HepG2 (cell line): ENCODE measurements around the gene AKAP1. TPM values are rescaled to one million over a fixed set of nuclear protein-coding genes. Genes with fewer than 3 reads are reported as not detected.

ENCODE experiments used
- GATAD2A ChIP-seq: IDR thresholded peaks from 2 replicates; pipeline ENCODE4 v1.6.1; 2016
- HDAC6 ChIP-seq: fragments of 200-600 bp; sonication (generic); IDR thresholded peaks from 2 replicates; pipeline ENCODE4 v1.7.0; 2017; ENCODE audit warnings: mild to moderate bottlenecking, antibody characterized with exemption, low read length, low read depth
- HNRNPL ChIP-seq: fragments of 200-400 bp; formaldehyde crosslinking; IDR thresholded peaks from 2 replicates; pipeline ENCODE4 v1.6.1; 2017; ENCODE audit warnings: mild to moderate bottlenecking, low read depth, low read length
- RARG ChIP-seq: sonication (generic); formaldehyde crosslinking; IDR thresholded peaks from 2 replicates; pipeline ENCODE4 v1.4.0; 2020; ENCODE audit warnings: low read depth, mild to moderate bottlenecking, missing genetic modification reagents
- TGIF2 ChIP-seq: IDR thresholded peaks from 2 replicates; pipeline ENCODE4 v1.6.1; 2016; ENCODE audit warnings: control low read depth, missing compliant biosample characterization
- THAP11 ChIP-seq: IDR thresholded peaks from 2 replicates; pipeline ENCODE4 v1.6.1; 2016; ENCODE audit warnings: missing biosample characterization, missing genetic modification reagents
- ZBTB1 ChIP-seq: sonication (generic); formaldehyde crosslinking; IDR thresholded peaks from 2 replicates; pipeline ENCODE4 v1.4.0; 2020; ENCODE audit warnings: missing genetic modification reagents, borderline replicate concordance
- ZC3H4 ChIP-seq: sonication (generic); formaldehyde crosslinking; IDR thresholded peaks from 2 replicates; pipeline ENCODE4 v1.4.0; 2020; ENCODE audit warnings: missing genetic modification reagents, borderline replicate concordance
- ZSCAN9 ChIP-seq: IDR thresholded peaks from 2 replicates; pipeline ENCODE4 v1.6.1; 2016; ENCODE audit warnings: borderline replicate concordance
- polyA plus RNA-seq, 8 experiments: library from polyadenylated mRNA; depleted of rRNA in 3 of 8; stranded (reverse) in 7 of 8; unstranded in 1 of 8; fragments of >200 nt; fragmentation: Illumina TruSeq in 4 of 8; extraction: Trizol in 4 of 8; gene quantifications; 2 replicates each; pipeline versions ENCODE4 v1.2.1 to v1.2.3, GENCODE V29; 2011 to 2016; ENCODE audit warnings: low read depth in 4 of 8, missing spikeins in 1 of 8, mixed read lengths in 1 of 8; ENCODE audit not compliant: insufficient read depth in 1 of 8
- total RNA-seq, 5 experiments: library from RNA; depleted of rRNA; stranded (reverse); fragments of >200 nt; fragmentation: Illumina TruSeq; extraction: Trizol; gene quantifications; 2 replicates each; pipeline ENCODE4 v1.2.3, GENCODE V29; 2016; ENCODE audit warnings: low read depth in 1 of 5
- TF ChIP-seq, protein P1 (sequence below): sonication (generic); formaldehyde crosslinking; IDR thresholded peaks from 2 replicates; pipeline ENCODE4 v1.5.1; 2020; ENCODE audit warnings: missing genetic modification reagents, mild to moderate bottlenecking, borderline replicate concordance
- TF ChIP-seq, protein P2 (sequence below): sonication (generic); formaldehyde crosslinking; conservative IDR thresholded peaks from 2 replicates; pipeline ENCODE4 v1.4.0; 2020; ENCODE audit warnings: missing genetic modification reagents
- TF ChIP-seq, protein P3 (sequence below): sonication (generic); formaldehyde crosslinking; IDR thresholded peaks from 2 replicates; pipeline ENCODE4 v1.8.0; 2022; ENCODE audit warnings: low read depth, missing genetic modification reagents
- TF ChIP-seq, protein P4 (sequence below): sonication (generic); formaldehyde crosslinking; IDR thresholded peaks from 2 replicates; pipeline ENCODE4 v1.5.0; 2020; ENCODE audit warnings: mild to moderate bottlenecking, missing genetic modification reagents, borderline replicate concordance

AKAP1 gene
- total and polyA plus RNA-seq, 2 of the 13 experiments (the other 11 are each of a cell fraction or from before 2014, with no cell fraction given), result 101 to 131 TPM

DNA sequence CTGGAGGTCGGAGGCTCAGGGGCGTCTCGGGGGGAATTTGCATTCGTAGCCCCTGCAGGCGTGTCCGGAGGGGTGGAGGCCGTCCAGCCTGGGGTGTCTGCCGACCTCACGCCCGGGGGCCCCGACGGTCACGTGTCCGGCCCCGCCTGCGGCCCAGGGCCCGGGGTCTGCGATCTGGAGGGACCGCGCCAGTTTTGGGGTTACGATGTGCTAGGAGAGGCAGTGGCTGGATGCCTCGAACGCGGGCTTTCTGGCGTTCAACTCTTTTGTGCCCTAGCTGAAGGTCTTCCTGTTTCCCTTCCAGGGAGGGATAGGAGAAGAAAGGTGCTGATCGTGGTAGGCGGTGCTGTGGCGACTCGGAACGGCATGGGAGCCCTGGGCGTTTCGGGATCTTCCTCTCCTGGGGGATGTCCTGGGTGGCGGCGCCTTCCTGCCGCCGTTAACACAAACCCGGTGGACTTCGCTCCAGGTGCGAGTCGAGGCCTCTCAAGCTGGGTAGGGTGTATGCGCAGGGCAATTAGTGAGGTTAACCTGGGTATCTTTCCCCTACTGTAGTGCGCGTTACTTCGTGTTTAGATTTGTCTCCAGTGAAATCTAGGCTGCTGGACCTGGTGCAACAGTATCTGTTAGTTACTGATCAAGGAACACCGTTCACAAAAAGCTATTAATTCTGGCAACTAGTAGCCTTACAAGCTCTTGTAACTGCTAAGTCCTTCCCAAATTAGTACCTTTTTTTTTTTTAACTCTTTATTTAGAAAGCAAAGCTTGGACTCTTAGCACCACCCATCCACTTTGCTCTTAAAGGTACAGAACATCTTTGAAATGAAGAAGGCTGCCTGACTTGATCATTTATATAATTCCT, 1.3 kb downstream of the AKAP1 start (continued):
- TF ChIP-seq, protein P1, sequence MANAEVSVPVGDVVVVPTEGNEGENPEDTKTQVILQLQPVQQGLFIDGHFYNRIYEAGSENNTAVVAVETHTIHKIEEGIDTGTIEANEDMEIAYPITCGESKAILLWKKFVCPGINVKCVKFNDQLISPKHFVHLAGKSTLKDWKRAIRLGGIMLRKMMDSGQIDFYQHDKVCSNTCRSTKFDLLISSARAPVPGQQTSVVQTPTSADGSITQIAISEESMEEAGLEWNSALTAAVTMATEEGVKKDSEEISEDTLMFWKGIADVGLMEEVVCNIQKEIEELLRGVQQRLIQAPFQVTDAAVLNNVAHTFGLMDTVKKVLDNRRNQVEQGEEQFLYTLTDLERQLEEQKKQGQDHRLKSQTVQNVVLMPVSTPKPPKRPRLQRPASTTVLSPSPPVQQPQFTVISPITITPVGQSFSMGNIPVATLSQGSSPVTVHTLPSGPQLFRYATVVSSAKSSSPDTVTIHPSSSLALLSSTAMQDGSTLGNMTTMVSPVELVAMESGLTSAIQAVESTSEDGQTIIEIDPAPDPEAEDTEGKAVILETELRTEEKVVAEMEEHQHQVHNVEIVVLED (CRISPR knock-in tag), result no peak
- TF ChIP-seq THAP11 (0 out of 2 replicates have a peak, but pooled peaks have one; percentile 26), HDAC6 (no peak), TGIF2 (CRISPR knock-in tag) (peak; percentile 47; the same call in 1 of the 2 replicates), ZC3H4 (CRISPR knock-in tag) (no peak), ZBTB1 (CRISPR knock-in tag) (0 out of 2 replicates have a peak, but pooled peaks have one; percentile 10), ZSCAN9 (CRISPR knock-in tag) (0 out of 2 replicates have a peak, but pooled peaks have one; percentile 14), HNRNPL (peak; percentile 66), RARG (CRISPR knock-in tag) (no peak), GATAD2A (CRISPR knock-in tag) (peak; percentile 59; the same call in 1 of the 2 replicates)
- TF ChIP-seq, protein P2, sequence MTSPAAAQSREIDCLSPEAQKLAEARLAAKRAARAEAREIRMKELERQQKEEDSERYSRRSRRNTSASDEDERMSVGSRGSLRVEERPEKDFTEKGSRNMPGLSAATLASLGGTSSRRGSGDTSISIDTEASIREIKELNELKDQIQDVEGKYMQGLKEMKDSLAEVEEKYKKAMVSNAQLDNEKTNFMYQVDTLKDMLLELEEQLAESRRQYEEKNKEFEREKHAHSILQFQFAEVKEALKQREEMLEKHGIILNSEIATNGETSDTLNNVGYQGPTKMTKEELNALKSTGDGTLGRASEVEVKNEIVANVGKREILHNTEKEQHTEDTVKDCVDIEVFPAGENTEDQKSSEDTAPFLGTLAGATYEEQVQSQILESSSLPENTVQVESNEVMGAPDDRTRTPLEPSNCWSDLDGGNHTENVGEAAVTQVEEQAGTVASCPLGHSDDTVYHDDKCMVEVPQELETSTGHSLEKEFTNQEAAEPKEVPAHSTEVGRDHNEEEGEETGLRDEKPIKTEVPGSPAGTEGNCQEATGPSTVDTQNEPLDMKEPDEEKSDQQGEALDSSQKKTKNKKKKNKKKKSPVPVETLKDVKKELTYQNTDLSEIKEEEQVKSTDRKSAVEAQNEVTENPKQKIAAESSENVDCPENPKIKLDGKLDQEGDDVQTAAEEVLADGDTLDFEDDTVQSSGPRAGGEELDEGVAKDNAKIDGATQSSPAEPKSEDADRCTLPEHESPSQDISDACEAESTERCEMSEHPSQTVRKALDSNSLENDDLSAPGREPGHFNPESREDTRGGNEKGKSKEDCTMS (CRISPR knock-in tag), result 0 out of 2 replicates have a peak, but pooled peaks have one; percentile 26
- TF ChIP-seq, protein P3, sequence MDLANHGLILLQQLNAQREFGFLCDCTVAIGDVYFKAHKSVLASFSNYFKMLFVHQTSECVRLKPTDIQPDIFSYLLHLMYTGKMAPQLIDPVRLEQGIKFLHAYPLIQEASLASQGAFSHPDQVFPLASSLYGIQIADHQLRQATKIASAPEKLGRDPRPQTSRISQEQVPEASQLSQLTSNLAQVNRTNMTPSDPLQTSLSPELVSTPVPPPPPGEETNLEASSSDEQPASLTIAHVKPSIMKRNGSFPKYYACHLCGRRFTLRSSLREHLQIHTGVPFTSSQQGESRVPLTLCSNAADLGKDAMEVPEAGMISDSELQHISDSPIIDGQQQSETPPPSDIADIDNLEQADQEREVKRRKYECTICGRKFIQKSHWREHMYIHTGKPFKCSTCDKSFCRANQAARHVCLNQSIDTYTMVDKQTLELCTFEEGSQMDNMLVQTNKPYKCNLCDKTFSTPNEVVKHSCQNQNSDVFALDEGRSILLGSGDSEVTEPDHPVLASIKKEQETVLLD (CRISPR knock-in tag), result 0 out of 2 replicates have a peak, but pooled peaks have one; percentile 65
- TF ChIP-seq, protein P4, sequence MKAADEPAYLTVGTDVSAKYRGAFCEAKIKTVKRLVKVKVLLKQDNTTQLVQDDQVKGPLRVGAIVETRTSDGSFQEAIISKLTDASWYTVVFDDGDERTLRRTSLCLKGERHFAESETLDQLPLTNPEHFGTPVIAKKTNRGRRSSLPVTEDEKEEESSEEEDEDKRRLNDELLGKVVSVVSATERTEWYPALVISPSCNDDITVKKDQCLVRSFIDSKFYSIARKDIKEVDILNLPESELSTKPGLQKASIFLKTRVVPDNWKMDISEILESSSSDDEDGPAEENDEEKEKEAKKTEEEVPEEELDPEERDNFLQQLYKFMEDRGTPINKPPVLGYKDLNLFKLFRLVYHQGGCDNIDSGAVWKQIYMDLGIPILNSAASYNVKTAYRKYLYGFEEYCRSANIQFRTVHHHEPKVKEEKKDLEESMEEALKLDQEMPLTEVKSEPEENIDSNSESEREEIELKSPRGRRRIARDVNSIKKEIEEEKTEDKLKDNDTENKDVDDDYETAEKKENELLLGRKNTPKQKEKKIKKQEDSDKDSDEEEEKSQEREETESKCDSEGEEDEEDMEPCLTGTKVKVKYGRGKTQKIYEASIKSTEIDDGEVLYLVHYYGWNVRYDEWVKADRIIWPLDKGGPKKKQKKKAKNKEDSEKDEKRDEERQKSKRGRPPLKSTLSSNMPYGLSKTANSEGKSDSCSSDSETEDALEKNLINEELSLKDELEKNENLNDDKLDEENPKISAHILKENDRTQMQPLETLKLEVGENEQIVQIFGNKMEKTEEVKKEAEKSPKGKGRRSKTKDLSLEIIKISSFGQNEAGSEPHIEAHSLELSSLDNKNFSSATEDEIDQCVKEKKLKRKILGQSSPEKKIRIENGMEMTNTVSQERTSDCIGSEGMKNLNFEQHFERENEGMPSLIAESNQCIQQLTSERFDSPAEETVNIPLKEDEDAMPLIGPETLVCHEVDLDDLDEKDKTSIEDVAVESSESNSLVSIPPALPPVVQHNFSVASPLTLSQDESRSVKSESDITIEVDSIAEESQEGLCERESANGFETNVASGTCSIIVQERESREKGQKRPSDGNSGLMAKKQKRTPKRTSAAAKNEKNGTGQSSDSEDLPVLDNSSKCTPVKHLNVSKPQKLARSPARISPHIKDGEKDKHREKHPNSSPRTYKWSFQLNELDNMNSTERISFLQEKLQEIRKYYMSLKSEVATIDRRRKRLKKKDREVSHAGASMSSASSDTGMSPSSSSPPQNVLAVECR (CRISPR knock-in tag), result peak; percentile 75; the same call in 1 of the 2 replicates
